Measurements from ENCODE around the gene HIP1.
"Not testable (repeated sequence)": the region's sequence is repeated elsewhere in the genome, so short reads cannot be mapped to it uniquely, and the experiment has no call there.

Gene HIP1

DNA sequence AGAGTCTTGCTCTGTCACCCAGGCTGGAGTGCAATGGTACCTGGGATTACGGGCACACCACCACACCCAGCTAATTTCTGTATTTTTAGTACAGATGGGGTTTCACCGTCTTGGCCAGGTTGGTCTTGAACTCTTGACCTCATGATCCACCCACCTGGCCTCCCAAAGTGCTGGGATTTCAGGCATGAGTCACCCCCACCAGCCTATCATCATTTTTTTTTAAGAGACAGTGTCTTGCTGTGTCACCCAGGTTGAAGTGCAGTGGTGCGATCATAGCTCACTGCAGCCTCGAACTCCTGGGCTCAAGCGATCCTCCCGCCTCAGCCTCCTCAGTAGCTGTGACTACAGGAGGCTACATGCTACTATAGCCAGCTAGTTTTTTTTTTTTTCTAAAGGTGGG is 56.7 kb downstream of the HIP1 start:
- DNase-seq (ENCODE audit: low read depth) = not testable (repeated sequence)

DNA sequence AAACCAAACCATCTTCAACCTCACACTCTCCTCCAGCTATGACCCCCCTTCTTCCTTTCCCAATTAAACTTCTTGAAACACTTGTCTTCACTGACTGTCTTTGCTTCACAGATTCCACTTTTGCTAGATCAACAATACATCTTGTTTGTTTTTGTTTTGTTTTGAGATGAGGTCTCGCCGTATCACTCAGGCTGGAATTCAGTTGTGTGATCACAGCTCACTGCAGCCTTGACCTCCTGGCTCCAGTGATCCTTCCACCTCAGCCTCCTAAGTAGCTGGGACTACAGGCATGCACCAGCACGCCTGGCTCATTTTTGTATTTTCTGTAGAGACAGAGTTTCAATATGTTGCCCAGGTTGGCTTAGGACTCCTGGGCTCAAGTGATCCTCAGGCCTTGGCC is 59.7 kb downstream of the HIP1 start:
- no peak for DNase-seq (ENCODE audit: low read depth)

- no peak for DNase-seq (ENCODE audit: low read depth)
These were observed 69.2 kb downstream of the HIP1 start for GRCh38 chr7:75669579-75669978.

- DNase-seq (ENCODE audit: low read depth) = no peak
These were observed 70.8 kb downstream of the HIP1 start for GRCh38 chr7:75667938-75668337.

DNA sequence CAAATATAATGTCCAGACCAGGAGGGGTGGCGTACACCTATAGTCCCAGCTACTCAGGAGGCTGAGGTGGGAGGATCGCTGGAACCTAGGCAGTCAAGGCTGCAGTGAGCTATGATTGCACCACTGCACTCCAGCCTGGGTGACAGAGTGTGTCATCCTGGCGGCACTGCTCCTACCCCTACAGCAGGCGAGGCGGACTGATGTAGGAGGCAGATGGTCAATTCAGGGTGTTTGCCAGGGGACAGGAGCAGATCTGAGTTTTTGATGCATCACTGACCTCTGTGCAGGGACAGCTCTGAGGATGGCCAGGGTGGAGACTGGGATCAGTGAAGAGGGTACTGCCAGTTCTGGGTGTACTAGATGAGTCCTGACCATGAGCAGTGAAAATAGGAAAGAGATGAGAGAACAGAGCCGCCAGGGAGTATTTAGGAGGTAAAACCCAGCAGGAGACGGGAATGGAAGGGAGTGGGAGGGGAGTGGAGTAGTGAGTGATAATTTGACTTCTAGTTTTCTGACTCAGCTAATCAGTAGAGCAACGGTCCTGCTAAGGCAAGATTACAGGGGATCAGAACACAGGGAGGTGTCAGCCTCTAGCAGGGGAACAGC is 75.3 kb downstream of the HIP1 start:
- DNase-seq (ENCODE audit: low read depth) = no peak

DNA sequence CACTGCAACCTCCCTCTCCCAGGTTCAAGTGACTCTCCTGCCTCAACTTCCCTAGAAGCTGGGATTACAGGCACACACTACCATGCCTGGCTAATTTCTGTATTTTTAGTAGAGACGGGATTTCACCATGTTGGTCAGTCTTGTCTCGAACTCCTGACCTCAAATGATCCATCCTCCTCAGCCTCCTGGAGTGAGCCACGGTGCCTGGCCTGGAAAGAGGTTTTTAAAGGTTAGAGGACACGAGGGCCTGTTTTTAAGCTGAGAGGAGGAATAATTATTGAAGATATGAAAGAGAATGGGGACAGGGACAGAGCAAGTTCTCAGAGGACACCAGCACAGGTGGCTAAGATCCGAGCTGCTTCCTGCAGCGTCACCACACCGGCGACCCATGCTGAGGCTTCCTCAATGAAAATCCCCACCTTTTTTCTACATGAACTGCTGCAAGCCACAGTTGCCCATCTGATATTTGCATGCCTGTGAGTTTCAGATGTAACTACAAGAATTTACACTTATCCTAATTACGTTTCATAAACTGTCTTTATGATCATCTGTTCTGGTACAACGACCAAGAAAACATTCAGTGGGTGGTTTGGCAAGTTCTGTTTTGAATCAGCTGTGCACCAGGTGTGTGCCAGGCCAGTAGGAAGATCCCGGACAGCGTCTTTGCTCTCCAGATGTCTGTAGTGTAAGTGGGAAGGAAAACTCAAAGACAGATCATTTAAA is 76.0 kb downstream of the HIP1 start:
- no peak for DNase-seq (ENCODE audit: low read depth)

- no peak for DNase-seq (ENCODE audit: low read depth)
These were observed 78.0 kb downstream of the HIP1 start for GRCh38 chr7:75660566-75661215.

DNA sequence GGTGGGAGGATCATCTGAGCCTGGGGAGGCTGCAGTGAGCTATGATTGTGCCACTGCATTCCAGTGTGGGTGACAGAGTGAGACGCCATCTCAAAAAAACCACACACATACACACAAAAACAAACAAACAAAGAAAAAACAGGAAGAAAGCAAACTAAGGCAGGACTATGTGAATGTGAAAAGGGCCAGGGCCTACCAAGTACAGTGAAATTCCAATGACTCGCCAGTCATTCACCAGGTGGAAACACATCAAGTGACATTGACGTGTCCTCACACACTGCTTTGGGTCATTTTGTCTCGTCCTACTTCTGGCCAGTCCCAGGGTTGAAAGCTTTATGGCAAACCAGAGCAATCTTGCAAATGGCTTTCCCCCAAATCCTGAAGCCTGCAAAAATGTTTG is 79.9 kb downstream of the HIP1 start:
- no peak for DNase-seq (ENCODE audit: low read depth)

- DNase-seq (ENCODE audit: low read depth) = no peak
These were observed 80.4 kb downstream of the HIP1 start for GRCh38 chr7:75658369-75658768.

DNA sequence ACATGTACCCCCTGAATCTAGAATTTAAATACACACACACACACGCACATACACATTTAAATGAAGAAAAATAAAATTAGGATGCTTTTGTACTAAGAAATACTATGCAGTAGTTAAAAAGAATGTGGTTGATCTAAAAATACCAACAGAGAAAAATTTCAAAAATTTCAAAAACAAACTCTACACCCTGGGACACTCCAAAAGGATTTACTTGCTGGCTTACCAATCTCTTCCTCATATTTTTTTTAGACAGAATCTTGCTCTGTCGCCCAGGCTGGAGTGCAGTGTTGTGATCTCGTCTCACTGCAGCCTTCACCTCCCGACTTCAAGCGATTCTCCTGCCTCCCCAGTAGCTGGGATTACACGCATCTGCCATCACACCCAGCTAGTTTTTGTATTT is 80.9 kb downstream of the HIP1 start:
- DNase-seq (ENCODE audit: low read depth) = no peak

GRCh38 chr7:75656740-75657139 is 82.0 kb downstream of the HIP1 start:
- no peak for DNase-seq (ENCODE audit: low read depth)

DNA sequence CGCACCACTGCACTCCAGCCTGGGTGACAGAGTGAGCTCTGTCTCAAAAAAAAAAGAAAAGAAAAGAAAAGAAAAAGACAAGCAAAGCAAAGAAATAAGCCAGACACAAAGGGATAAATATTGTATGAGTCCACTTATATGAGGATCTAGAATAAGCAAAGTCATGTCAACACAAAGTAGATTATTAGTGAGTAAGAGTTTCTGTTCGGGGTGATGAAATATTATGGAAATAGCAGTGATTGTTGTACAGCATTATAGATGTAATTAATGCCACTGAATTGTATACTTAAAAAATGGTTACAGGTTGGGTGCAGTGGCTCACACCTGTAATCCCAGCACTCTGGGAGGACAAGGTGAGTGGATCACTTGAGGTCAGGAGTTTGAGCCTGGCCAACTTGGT is 83.2 kb downstream of the HIP1 start:
- no peak for DNase-seq (ENCODE audit: low read depth)

DNA sequence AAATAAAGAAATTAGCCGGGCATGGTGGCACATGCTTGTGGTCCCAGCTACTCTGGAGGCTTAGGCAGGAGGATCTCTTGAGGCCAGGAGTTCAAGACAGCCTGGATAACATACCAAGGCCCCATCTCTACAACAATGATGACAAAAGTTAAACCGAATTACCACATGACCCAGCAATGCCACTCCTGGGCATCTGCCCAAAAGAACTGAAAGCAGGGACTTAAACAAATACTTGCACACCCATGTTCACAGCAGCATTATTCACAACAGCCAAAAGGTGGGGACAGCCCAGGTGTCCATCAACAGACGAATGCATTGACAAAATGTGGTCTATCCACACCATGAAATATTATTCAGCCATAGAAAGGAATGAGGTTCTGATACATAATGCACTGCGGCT is 83.9 kb downstream of the HIP1 start:
- DNase-seq (ENCODE audit: low read depth) = no peak

GRCh38 chr7:75653651-75654050 is 85.1 kb downstream of the HIP1 start:
- DNase-seq (ENCODE audit: low read depth) = no peak

- DNase-seq (ENCODE audit: low read depth) = no peak
These were observed 86.0 kb downstream of the HIP1 start for GRCh38 chr7:75652788-75653187.

DNA sequence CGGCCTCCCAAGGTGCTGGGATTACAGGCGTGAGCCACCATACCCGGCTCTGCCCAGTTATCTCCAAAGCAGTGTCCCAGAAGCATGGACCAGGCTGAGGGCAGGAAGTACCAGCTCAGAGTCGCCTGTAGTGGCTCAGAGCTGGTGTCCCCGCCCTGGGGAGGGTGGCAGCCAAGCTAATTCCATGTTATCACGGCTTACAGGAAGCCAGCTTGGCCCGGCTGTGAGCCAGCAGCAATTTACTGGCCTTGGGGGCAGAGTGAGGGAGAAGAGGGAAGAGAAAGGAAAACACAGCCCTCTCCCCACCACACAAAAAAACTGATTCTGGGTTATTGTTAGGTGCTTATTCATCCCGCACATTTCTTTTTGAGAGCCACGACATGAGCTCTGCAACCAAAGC is 88.1 kb downstream of the HIP1 start:
- no peak for DNase-seq (ENCODE audit: low read depth)

DNA sequence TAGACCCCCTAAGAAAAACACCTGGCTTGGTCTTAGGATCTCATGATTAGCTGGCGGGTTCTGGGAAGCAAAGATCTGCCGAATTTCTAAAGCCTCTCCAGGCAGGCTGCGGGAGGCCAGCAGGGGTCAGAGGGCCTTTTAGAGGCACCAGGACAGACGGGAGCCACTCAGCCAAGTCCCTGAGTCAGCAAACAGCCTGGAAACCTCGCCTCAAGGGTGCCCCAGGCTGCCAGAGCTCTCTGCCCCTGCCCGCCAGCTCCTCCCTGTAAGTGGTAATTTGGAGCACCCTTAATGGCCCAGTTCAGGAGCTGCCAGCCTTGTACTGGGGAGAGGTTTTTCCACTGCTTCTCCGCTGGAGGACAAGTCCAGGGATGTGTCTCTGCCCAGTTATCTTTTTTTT is 88.7 kb downstream of the HIP1 start:
- no peak for DNase-seq (ENCODE audit: low read depth)

DNA sequence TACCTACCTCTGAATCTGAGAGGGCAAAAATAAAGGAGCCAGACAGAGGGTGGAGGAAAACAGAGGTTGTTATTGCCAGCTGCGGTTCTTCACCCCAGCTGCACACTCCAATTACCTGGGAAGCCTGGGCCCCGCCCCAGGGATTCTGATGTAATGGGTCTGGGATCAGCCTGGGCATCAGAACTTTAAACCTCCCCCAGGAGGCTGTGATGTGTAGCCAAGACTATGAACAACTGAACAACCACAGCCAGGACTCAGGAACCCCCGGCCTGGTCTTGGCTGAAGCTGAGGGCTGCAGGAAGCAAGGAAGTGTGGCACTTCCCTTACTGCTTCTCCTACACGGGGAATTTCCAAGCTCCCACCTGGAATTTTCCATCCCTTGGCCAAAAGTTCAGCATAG is 89.3 kb downstream of the HIP1 start:
- DNase-seq (ENCODE audit: low read depth) = no peak

- DNase-seq (ENCODE audit: low read depth) = no peak
These were observed 90.9 kb downstream of the HIP1 start for GRCh38 chr7:75647709-75648438.

GRCh38 chr7:75646571-75647102 is 92.1 kb downstream of the HIP1 start:
- DNase-seq (ENCODE audit: low read depth) = no peak

GRCh38 chr7:75645570-75645969 is 93.2 kb downstream of the HIP1 start:
- no peak for DNase-seq (ENCODE audit: low read depth)

DNA sequence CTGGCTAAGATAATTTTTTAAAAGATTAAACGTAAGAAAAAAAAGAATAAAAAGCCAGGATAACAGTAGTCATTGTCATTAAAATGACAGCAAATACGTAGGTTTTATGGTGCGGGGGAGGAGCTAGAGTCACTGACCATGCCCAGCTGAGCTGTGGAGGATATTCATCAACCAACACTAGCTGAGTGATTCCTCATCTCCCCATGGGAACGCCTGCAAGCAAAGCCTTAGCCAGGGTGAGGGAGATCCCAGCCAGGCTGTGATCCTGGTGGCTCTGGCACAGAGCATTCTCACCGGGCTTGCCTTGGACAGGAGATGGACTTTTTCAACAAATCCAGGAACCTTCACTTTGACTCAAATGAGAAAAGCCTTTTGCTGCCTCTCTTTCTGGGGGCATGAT is 94.2 kb downstream of the HIP1 start:
- no peak for DNase-seq (ENCODE audit: low read depth)

Measured in activated T-helper 9 cell treated with anti-CD3 and anti-CD28 coated beads, Interleukin-2, amount 50 U/mL, for 16 hours (primary cell).